Keratinocyte (primary cell): ENCODE results near the gene FN3K. TPM values are rescaled to one million over a fixed set of nuclear protein-coding genes. Genes with fewer than 3 reads are reported as not detected.

Experiments
- DNase-seq: peaks from one replicate; pipeline ENCODE4 v3.0.0-alpha.2; 2011; ENCODE audit warnings: low read depth, missing footprints, low spot score
- FAIRE-seq: peaks from 2 replicates; lab custom pipeline; 2011; peaks lifted over from hg19 to GRCh38; lab: Jason Lieb, UNC
- H2AFZ ChIP-seq: 2 replicates; pipeline ENCODE4 v1.6.0; 2012; ENCODE audit warnings: low read length, control low read depth, inconsistent platforms; ENCODE audit not compliant: control insufficient read depth
- H3K27ac ChIP-seq: 2 replicates; pipeline ENCODE4 v1.5.1; 2011; ENCODE audit warnings: low read length; ENCODE audit not compliant: control insufficient read depth, insufficient read depth
- H3K27me3 ChIP-seq: 3 replicates; pipeline ENCODE4 v1.6.0; 2011; ENCODE audit warnings: low read length; ENCODE audit not compliant: control insufficient read depth, insufficient read depth; ENCODE audit errors: extremely low read depth
- H3K36me3 ChIP-seq, 2 experiments: 2 replicates in 1 of 2; 3 replicates in 1 of 2; pipeline ENCODE4 v1.5.1; 2011; ENCODE audit warnings: low read length in 2 of 2, mild to moderate bottlenecking in 1 of 2; ENCODE audit not compliant: control insufficient read depth in 2 of 2, insufficient read depth in 2 of 2; ENCODE audit errors: extremely low read depth in 1 of 2
- H3K4me1 ChIP-seq: 3 replicates; pipeline ENCODE4 v1.5.1; 2011; ENCODE audit warnings: low read length; ENCODE audit not compliant: control insufficient read depth, insufficient read depth; ENCODE audit errors: extremely low read depth
- H3K4me2 ChIP-seq: 3 replicates; pipeline ENCODE4 v1.6.0; 2011; ENCODE audit warnings: low read depth, low read length; ENCODE audit not compliant: control insufficient read depth, insufficient read depth; ENCODE audit errors: extremely low read depth
- H3K4me3 ChIP-seq, 3 experiments: fragments of 200-600 bp in 1 of 3; sonication (generic) in 1 of 3; 2 replicates in 2 of 3; 3 replicates in 1 of 3; pipeline ENCODE4 v1.5.1; 2011 to 2016; ENCODE audit warnings: low read length in 3 of 3, mild to moderate bottlenecking in 3 of 3, control low read depth in 2 of 3, inconsistent platforms in 1 of 3, low read depth in 1 of 3, mixed read lengths in 1 of 3, mixed run types in 1 of 3, moderate library complexity in 1 of 3; ENCODE audit not compliant: control insufficient read depth in 2 of 3, insufficient read depth in 2 of 3; ENCODE audit errors: extremely low read depth in 1 of 3
- H3K79me2 ChIP-seq: 2 replicates; pipeline ENCODE4 v1.6.0; 2012; ENCODE audit warnings: low read length; ENCODE audit not compliant: control insufficient read depth, insufficient read depth
- H3K9ac ChIP-seq: 3 replicates; pipeline ENCODE4 v1.6.0; 2011; ENCODE audit warnings: low read length; ENCODE audit not compliant: control insufficient read depth, insufficient read depth; ENCODE audit errors: extremely low read depth
- H3K9me1 ChIP-seq: 3 replicates; pipeline ENCODE4 v1.6.0; 2011; ENCODE audit warnings: low read length; ENCODE audit not compliant: control insufficient read depth, insufficient read depth; ENCODE audit errors: extremely low read depth
- H3K9me3 ChIP-seq: 2 replicates; pipeline ENCODE4 v1.5.1; 2012; ENCODE audit warnings: low read depth, low read length; ENCODE audit not compliant: control insufficient read depth
- H4K20me1 ChIP-seq: 3 replicates; pipeline ENCODE4 v1.6.0; 2011; ENCODE audit warnings: low read length; ENCODE audit not compliant: control insufficient read depth, insufficient read depth; ENCODE audit errors: extremely low read depth
- EZH2 ChIP-seq: IDR thresholded peaks from one replicate; pipeline ENCODE4 v1.6.1; 2012; ENCODE audit warnings: inconsistent platforms, mild to moderate bottlenecking, low read length, moderate library complexity
- dilution Hi-C: fragments of 300-500 bp; cut with MboI; formaldehyde crosslinking; loops from one replicate; pipeline ENCODE4 v1.7.0; 2020; ENCODE audit warnings: low sequenced_read_pairs; ENCODE audit not compliant: extremely low pct_ligation_motif_present
- polyA plus RNA-seq, 5 experiments: library from polyadenylated mRNA; depleted of rRNA in 3 of 5; stranded (reverse) in 3 of 5; stranded (forward) in 1 of 5; unstranded in 1 of 5; fragments of >200 nt; gene quantifications; 1 replicate in 1 of 5; 2 replicates in 3 of 5; 3 replicates in 1 of 5; pipeline versions ENCODE4 v1.2.1 to v1.2.3, GENCODE V29; 2011 to 2012; ENCODE audit warnings: missing spikeins in 2 of 5, low read depth in 1 of 5, low replicate concordance in 1 of 5
- TF ChIP-seq, protein P1 (sequence below), 3 experiments: IDR thresholded peaks in 1 of 3; conservative IDR thresholded peaks in 1 of 3; optimal IDR thresholded peaks in 1 of 3; 2 replicates in 2 of 3; 3 replicates in 1 of 3; pipeline versions ENCODE3 to v1.5.1; 2011; ENCODE audit warnings: low read length in 3 of 3, mild to moderate bottlenecking in 3 of 3, moderate library complexity in 2 of 3, control low read depth in 1 of 3, inconsistent platforms in 1 of 3; ENCODE audit not compliant: insufficient read depth in 2 of 3; ENCODE audit errors: extremely low read depth in 1 of 3

FN3K gene
- polyA plus RNA-seq, 1 donor (not counting 4 experiments of a cell fraction or from before 2014, with no cell fraction given): 0.10 TPM

DNA sequence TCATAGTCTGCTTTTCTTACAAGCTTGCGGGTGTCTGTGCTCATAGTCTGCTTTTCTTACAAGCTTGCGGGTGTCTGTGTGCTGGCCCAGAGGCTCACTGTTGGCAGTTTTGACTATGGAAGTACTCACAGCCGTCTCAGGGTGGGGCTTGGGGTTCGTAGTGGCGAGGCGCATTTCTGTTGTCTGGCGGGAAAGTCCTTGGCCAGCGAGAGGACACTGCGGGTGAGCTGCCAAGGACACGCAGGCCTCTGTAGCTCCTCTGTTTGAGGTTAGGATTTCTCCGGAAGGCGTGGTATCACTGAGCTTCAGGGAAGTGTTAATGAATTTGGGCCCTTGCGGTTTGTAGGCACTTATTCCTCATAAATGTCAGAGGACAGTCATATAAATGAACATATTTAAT lies 30.0 kb downstream of the FN3K start:
- H3K4me1 ChIP-seq: no peaks in the 10 kb centered on the region
- no peaks in the 10 kb centered on the region for H3K9me3 ChIP-seq
- H3K79me2 ChIP-seq: peaks cover 13% of the 10 kb centered on the region
- no peak overlapping the region for H3K27ac ChIP-seq
- no peak for FAIRE-seq
- no peaks in the 10 kb centered on the region for H3K9me1 ChIP-seq
- H3K4me3 ChIP-seq: no peak overlapping the region
- H2AFZ ChIP-seq: no peak overlapping the region
- peaks cover 23 to 24% of the 10 kb centered on the region in 2 experiments for H3K36me3 ChIP-seq
- H4K20me1 ChIP-seq: no peaks in the 10 kb centered on the region
- no peaks in the 10 kb centered on the region for H3K27me3 ChIP-seq
- TF ChIP-seq EZH2: no peak
- TF ChIP-seq, protein P1, sequence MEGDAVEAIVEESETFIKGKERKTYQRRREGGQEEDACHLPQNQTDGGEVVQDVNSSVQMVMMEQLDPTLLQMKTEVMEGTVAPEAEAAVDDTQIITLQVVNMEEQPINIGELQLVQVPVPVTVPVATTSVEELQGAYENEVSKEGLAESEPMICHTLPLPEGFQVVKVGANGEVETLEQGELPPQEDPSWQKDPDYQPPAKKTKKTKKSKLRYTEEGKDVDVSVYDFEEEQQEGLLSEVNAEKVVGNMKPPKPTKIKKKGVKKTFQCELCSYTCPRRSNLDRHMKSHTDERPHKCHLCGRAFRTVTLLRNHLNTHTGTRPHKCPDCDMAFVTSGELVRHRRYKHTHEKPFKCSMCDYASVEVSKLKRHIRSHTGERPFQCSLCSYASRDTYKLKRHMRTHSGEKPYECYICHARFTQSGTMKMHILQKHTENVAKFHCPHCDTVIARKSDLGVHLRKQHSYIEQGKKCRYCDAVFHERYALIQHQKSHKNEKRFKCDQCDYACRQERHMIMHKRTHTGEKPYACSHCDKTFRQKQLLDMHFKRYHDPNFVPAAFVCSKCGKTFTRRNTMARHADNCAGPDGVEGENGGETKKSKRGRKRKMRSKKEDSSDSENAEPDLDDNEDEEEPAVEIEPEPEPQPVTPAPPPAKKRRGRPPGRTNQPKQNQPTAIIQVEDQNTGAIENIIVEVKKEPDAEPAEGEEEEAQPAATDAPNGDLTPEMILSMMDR (optimal IDR thresholded peaks at IDR 0.05 in 1 of 3, IDR thresholded peaks at IDR 0.05 in 1 of 3, conservative IDR thresholded peaks at IDR 0.05 in 1 of 3; ENCODE audit: extremely low read depth in 1 of 3, insufficient read depth in 2 of 3, low read length in 3 of 3): no peak
- no peak for DNase-seq
- H3K4me2 ChIP-seq: no peak overlapping the region
- dilution Hi-C loops: no loop called here
- no peak overlapping the region for H3K9ac ChIP-seq

DNA sequence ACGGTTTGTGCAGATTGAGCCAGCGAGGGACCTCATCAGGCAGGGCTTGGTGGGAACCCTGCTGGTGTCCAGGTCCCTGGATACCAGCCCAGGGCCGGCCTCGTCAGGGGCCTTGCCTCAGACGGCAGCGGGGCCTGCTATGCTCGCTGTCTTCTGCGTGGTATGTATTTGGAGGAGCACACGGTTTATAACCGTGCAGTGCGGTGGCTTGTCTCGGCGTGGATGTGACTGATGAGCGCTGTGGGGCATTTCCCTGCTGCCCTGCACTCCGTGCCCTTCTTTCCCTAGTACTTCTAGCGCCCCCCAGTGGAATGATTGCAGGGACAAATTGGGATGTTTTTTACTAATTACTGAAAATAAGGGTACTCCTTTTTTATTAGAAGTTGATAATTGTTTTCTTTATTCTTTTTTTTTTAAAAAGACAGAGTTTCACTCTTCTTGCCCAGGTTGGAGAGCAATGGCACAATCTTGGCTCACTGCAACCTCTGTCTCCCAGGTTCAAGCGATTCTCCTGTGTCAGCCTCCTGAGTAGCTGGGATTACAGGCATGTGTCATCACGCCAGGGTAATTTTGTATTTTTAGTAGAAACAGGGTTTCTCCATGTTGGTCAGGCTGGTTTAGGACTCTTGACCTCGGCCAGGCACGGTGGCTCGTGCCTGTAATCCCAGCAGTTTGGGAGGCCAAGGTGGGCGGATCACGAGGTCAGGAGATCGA lies 31.8 kb downstream of the FN3K start:
- Histone ChIP-seq H3K4me3 (no peak overlapping the region), H4K20me1 (no peaks in the 10 kb centered on the region), H2AFZ (no peak overlapping the region), H3K36me3 (peaks cover 19 to 21% of the 10 kb centered on the region in 2 experiments), H3K4me1 (no peaks in the 10 kb centered on the region), H3K27ac (no peak overlapping the region), H3K9me3 (no peaks in the 10 kb centered on the region), H3K27me3 (no peaks in the 10 kb centered on the region), H3K9me1 (no peaks in the 10 kb centered on the region), H3K4me2 (no peak overlapping the region), H3K79me2 (peaks cover 6% of the 10 kb centered on the region), H3K9ac (no peak overlapping the region)
- FAIRE-seq (no peak), DNase-seq (no peak)
- dilution Hi-C loops: no loop called here
- TF ChIP-seq, protein P1 (optimal IDR thresholded peaks at IDR 0.05 in 1 of 3, IDR thresholded peaks at IDR 0.05 in 1 of 3, conservative IDR thresholded peaks at IDR 0.05 in 1 of 3; ENCODE audit: extremely low read depth in 1 of 3, insufficient read depth in 2 of 3, low read length in 3 of 3): peak; percentile 57 to 77 (median 67)
- no peak for TF ChIP-seq EZH2
